ENCODE results near the gene CRYAA. TPM values are rescaled to one million over a fixed set of nuclear protein-coding genes. Genes with fewer than 3 reads are reported as not detected.
"Not testable (repeated sequence)": the region's sequence is repeated elsewhere in the genome, so short reads cannot be mapped to it uniquely, and the experiment has no call there.

CRYAA gene
- total and polyA plus RNA-seq, 2 donors (not counting 3 experiments of a cell fraction or from before 2014, with no cell fraction given), result not detected

DNA sequence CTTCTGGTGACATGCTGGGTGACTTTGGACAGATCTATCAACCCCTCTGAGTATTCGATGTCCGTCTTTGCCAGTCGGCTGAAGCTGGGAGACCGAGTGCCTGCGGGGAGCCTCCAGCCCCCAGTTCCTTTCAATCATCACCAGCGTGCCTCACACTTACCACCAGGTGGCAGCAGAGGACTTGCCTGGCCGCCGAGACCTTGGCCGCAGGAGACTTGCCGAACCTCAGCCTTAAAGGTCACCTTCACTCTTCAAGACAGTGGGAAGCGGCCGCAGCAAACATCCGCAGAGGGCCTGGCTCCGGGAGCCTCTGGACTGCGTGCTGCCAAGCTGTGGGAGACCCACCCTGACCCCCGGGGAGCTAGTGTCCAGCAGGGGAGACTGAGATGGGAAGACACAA, 7.8 kb downstream of the CRYAA start:
- dilution Hi-C loops (cut with MboI; ENCODE audit: extremely low pct_ligation_motif_present, low sequenced_read_pairs); H3K27me3 ChIP-seq (ENCODE audit: control insufficient read depth in 2 of 2, insufficient read depth in 2 of 2, low read length in 2 of 2); intact Hi-C loops (cut with micrococcal nuclease); POLR2A ChIA-PET; H4K20me1 ChIP-seq (replicated peaks; ENCODE audit: control insufficient read depth, extremely low read depth, insufficient read depth, low read length); CTCF ChIA-PET; H3K4me3 ChIP-seq (replicated peaks in 1 of 3; ENCODE audit: insufficient read depth in 1 of 3, low read depth in 1 of 3, low read length in 3 of 3); H3K9me1 ChIP-seq (replicated peaks; ENCODE audit: control insufficient read depth, extremely low read depth, insufficient read depth, low read length); H3K79me2 ChIP-seq (ENCODE audit: control insufficient read depth, insufficient read depth, low read length); H3K27ac ChIP-seq (ENCODE audit: insufficient read depth, low read depth, low read length); DNase-seq (ENCODE audit: low read depth, low spot score); H3K9me3 ChIP-seq (replicated peaks; ENCODE audit: control insufficient read depth, insufficient read depth, low read length); BruUV-seq (replicated peaks); H3K9ac ChIP-seq (replicated peaks; ENCODE audit: extremely low read depth, insufficient read depth, low read length); H2AFZ ChIP-seq (ENCODE audit: low read depth, low read length); H3K36me3 ChIP-seq (ENCODE audit: control insufficient read depth in 2 of 2, extremely low read depth in 1 of 2, insufficient read depth in 2 of 2, low read length in 2 of 2); H3K4me2 ChIP-seq (ENCODE audit: insufficient read depth, low read length); H3K4me1 ChIP-seq (ENCODE audit: control insufficient read depth, extremely low read depth, insufficient read depth, low read length): not testable (repeated sequence)
- peak; percentile 86 for FAIRE-seq

GRCh38 chr21:43177043-43177906, 8.5 kb downstream of the CRYAA start:
- H3K9me3 ChIP-seq (replicated peaks; ENCODE audit: control insufficient read depth, insufficient read depth, low read length); H3K27ac ChIP-seq (ENCODE audit: insufficient read depth, low read depth, low read length); H3K4me2 ChIP-seq (ENCODE audit: insufficient read depth, low read length); H2AFZ ChIP-seq (ENCODE audit: low read depth, low read length); H3K27me3 ChIP-seq (ENCODE audit: control insufficient read depth in 2 of 2, insufficient read depth in 2 of 2, low read length in 2 of 2); H3K79me2 ChIP-seq (ENCODE audit: control insufficient read depth, insufficient read depth, low read length); FAIRE-seq; CTCF ChIA-PET; H4K20me1 ChIP-seq (replicated peaks; ENCODE audit: control insufficient read depth, extremely low read depth, insufficient read depth, low read length); H3K36me3 ChIP-seq (ENCODE audit: control insufficient read depth in 2 of 2, extremely low read depth in 1 of 2, insufficient read depth in 2 of 2, low read length in 2 of 2); DNase-seq (ENCODE audit: low read depth, low spot score); intact Hi-C loops (cut with micrococcal nuclease); POLR2A ChIA-PET; dilution Hi-C loops (cut with MboI; ENCODE audit: extremely low pct_ligation_motif_present, low sequenced_read_pairs); H3K9me1 ChIP-seq (replicated peaks; ENCODE audit: control insufficient read depth, extremely low read depth, insufficient read depth, low read length); H3K9ac ChIP-seq (replicated peaks; ENCODE audit: extremely low read depth, insufficient read depth, low read length); H3K4me1 ChIP-seq (ENCODE audit: control insufficient read depth, extremely low read depth, insufficient read depth, low read length); BruUV-seq (replicated peaks); H3K4me3 ChIP-seq (replicated peaks in 1 of 3; ENCODE audit: insufficient read depth in 1 of 3, low read depth in 1 of 3, low read length in 3 of 3): not testable (repeated sequence)

DNA sequence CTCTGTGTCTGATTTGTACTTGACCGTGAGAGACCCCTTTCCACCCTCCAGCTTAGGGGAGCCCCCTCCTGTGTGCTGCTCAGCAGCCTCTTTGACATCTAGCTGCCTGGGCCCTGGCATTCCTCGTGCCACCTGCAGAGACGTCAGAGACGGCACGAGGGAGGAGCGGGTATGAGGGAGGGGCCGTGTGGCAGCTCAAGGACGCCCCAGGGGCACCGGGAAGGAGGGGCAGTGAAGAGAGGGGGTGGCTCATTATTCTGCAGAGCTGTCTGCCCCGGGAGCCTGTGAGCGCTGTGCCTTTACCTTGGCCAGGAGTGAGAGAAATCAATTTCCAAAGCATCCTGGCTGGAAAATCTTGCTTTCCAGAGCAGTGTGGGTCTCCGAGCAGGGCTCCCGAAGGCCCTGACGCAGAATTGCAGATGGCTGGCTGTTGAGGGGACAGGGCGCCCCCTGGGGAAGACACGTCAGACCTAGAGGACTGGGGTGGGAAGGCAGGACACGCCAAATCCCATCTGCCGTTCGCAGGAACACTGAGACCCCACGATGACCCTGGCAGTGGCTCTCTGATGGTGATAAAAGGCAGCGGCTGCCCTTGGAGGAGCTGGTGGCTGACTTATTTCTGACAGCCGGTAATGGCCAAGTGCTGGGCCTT, 9.5 kb downstream of the CRYAA start:
- BruUV-seq (replicated peaks); intact Hi-C loops (cut with micrococcal nuclease); DNase-seq (ENCODE audit: low read depth, low spot score); H3K79me2 ChIP-seq (ENCODE audit: control insufficient read depth, insufficient read depth, low read length); H2AFZ ChIP-seq (ENCODE audit: low read depth, low read length); H4K20me1 ChIP-seq (replicated peaks; ENCODE audit: control insufficient read depth, extremely low read depth, insufficient read depth, low read length); H3K4me1 ChIP-seq (ENCODE audit: control insufficient read depth, extremely low read depth, insufficient read depth, low read length); H3K4me3 ChIP-seq (replicated peaks in 1 of 3; ENCODE audit: insufficient read depth in 1 of 3, low read depth in 1 of 3, low read length in 3 of 3); POLR2A ChIA-PET; H3K9me3 ChIP-seq (replicated peaks; ENCODE audit: control insufficient read depth, insufficient read depth, low read length); CTCF ChIA-PET; H3K27ac ChIP-seq (ENCODE audit: insufficient read depth, low read depth, low read length); H3K36me3 ChIP-seq (ENCODE audit: control insufficient read depth in 2 of 2, extremely low read depth in 1 of 2, insufficient read depth in 2 of 2, low read length in 2 of 2); H3K9me1 ChIP-seq (replicated peaks; ENCODE audit: control insufficient read depth, extremely low read depth, insufficient read depth, low read length); H3K4me2 ChIP-seq (ENCODE audit: insufficient read depth, low read length); dilution Hi-C loops (cut with MboI; ENCODE audit: extremely low pct_ligation_motif_present, low sequenced_read_pairs); FAIRE-seq; H3K9ac ChIP-seq (replicated peaks; ENCODE audit: extremely low read depth, insufficient read depth, low read length); H3K27me3 ChIP-seq (ENCODE audit: control insufficient read depth in 2 of 2, insufficient read depth in 2 of 2, low read length in 2 of 2): not testable (repeated sequence)

GRCh38 chr21:43181033-43181432, 12.2 kb downstream of the CRYAA start:
- BruUV-seq (replicated peaks); CTCF ChIA-PET; intact Hi-C loops (cut with micrococcal nuclease); H2AFZ ChIP-seq (ENCODE audit: low read depth, low read length); H3K79me2 ChIP-seq (ENCODE audit: control insufficient read depth, insufficient read depth, low read length); H3K27me3 ChIP-seq (ENCODE audit: control insufficient read depth in 2 of 2, insufficient read depth in 2 of 2, low read length in 2 of 2); H3K4me1 ChIP-seq (ENCODE audit: control insufficient read depth, extremely low read depth, insufficient read depth, low read length); FAIRE-seq; dilution Hi-C loops (cut with MboI; ENCODE audit: extremely low pct_ligation_motif_present, low sequenced_read_pairs); H3K9me3 ChIP-seq (replicated peaks; ENCODE audit: control insufficient read depth, insufficient read depth, low read length); POLR2A ChIA-PET; H3K4me2 ChIP-seq (ENCODE audit: insufficient read depth, low read length); H4K20me1 ChIP-seq (replicated peaks; ENCODE audit: control insufficient read depth, extremely low read depth, insufficient read depth, low read length); H3K9ac ChIP-seq (replicated peaks; ENCODE audit: extremely low read depth, insufficient read depth, low read length); H3K36me3 ChIP-seq (ENCODE audit: control insufficient read depth in 2 of 2, extremely low read depth in 1 of 2, insufficient read depth in 2 of 2, low read length in 2 of 2); DNase-seq (ENCODE audit: low read depth, low spot score); H3K4me3 ChIP-seq (replicated peaks in 1 of 3; ENCODE audit: insufficient read depth in 1 of 3, low read depth in 1 of 3, low read length in 3 of 3); H3K27ac ChIP-seq (ENCODE audit: insufficient read depth, low read depth, low read length); H3K9me1 ChIP-seq (replicated peaks; ENCODE audit: control insufficient read depth, extremely low read depth, insufficient read depth, low read length): not testable (repeated sequence)

All from endothelial cell of umbilical vein (primary cell).